ENCODE measurements around the gene CARMIL1. TPM values are rescaled to one million over a fixed set of nuclear protein-coding genes. Genes with fewer than 3 reads are reported as not detected.

CARMIL1 gene
- total and polyA plus RNA-seq, 10 of the 15 experiments (the other 5 are each of a cell fraction or from before 2014, with no cell fraction given) = 6.4 to 18.1 (median 10.3) TPM

GRCh38 chr6:25278914-25279747, at the start of gene CARMIL1 (continued):
- TF ChIP-seq ZBTB11 (CRISPR knock-in tag; IDR thresholded peaks at IDR 0.05) (no peak), ATF3 (IDR thresholded peaks at IDR 0.05; ENCODE audit: borderline replicate concordance, extremely low read depth, low read depth, low read length) (no peak), ZNF687 (IDR thresholded peaks at IDR 0.05) (peak; percentile 56; the same call in 1 of the 2 replicates), RAD21 (IDR thresholded peaks at IDR 0.05; ENCODE audit: insufficient read depth, low read depth, low read length) (peak; percentile 79), GATAD2B (conservative IDR thresholded peaks at IDR 0.05; ENCODE audit: low read depth) (peak; percentile 96), CHD4 (IDR thresholded peaks at IDR 0.05) (no peak), ZNF24 (IDR thresholded peaks at IDR 0.05) (peak; percentile 59; the same call in 1 of the 2 replicates), SP1 (IDR thresholded peaks at IDR 0.05; ENCODE audit: low read depth, low read length) (no peak), CHD2 (IDR thresholded peaks at IDR 0.05; ENCODE audit: borderline replicate concordance, low read depth, low read length) (peak; percentile 93), SMC3 (IDR thresholded peaks at IDR 0.05; ENCODE audit: borderline replicate concordance, low read length) (peak; percentile 88), NBN (IDR thresholded peaks at IDR 0.05) (0 out of 2 replicates have a peak, but pooled peaks have one; percentile 12), IKZF2 (IDR thresholded peaks at IDR 0.05) (peak; percentile 58 to 75; a peak in 3 of 4 replicates), PKNOX1 (IDR thresholded peaks at IDR 0.05) (no peak), BACH1 (IDR thresholded peaks at IDR 0.05; ENCODE audit: borderline replicate concordance) (0 out of 2 replicates have a peak, but pooled peaks have one; percentile 13), MYC (IDR thresholded peaks at IDR 0.05; ENCODE audit: insufficient read depth, insufficient read length, insufficient replicate concordance, low read length, severe bottlenecking) (peak; percentile 25), IKZF1 (conservative IDR thresholded peaks at IDR 0.05) (peak; percentile 97), TCF12 (IDR thresholded peaks at IDR 0.05; ENCODE audit: low read depth, low read length) (0 out of 2 replicates have a peak, but pooled peaks have one; percentile 11), SMAD5 (IDR thresholded peaks at IDR 0.05; ENCODE audit: low read depth) (no peak)
